K562 (cell line): ENCODE data around the gene GNAI3. TPM values are rescaled to one million over a fixed set of nuclear protein-coding genes. Genes with fewer than 3 reads are reported as not detected.
A peak's percentile ranks its signal among the peaks of the same experiment; 100 is the strongest.

ENCODE experiments used
- ATAC-seq: fragments of 200-7000 bp; cut with Tn5 transposase; 3 replicates; pipeline ENCODE4 v1.9.1; 2020; ENCODE audit warnings: moderate library complexity
- BruUV-seq: library from RNA; stranded (reverse); fragments of 400-500 nt; replicated peaks from 2 replicates; lab custom pipeline; 2021; lab: Mats Ljungman, UMichigan
- CTCF ChIA-PET: fragments of 300-600 bp; formaldehyde crosslinking; extraction: SDS; loops from one replicate; lab custom pipeline; 2021; ENCODE audit warnings: low intra/inter-chr PET ratio; lab: Yijun Ruan, JAX
- POLR2A ChIA-PET: fragments of 300-600, 350-650 bp; sonication (Branson Sonifier 250); formaldehyde crosslinking; extraction: SDS; loops from one replicate; lab custom pipeline; 2021; ENCODE audit warnings: antibody characterized with exemption, inconsistent platforms; lab: Yijun Ruan, JAX
- DNase-seq, 4 experiments: peaks; one replicate each; pipeline versions ENCODE4 v3.0.0 to v3.0.0-alpha.2; 2011 to 2018; ENCODE audit warnings: low spot score in 3 of 4, mixed read lengths in 3 of 4; ENCODE audit errors: extremely low read depth in 1 of 4
- FAIRE-seq: peaks from 2 replicates; lab custom pipeline; 2011; peaks lifted over from hg19 to GRCh38; lab: Jason Lieb, UNC
- H2AFZ ChIP-seq: 2 replicates; pipeline ENCODE4 v1.6.0; 2011; ENCODE audit warnings: low read depth, low read length, control low read depth, inconsistent platforms
- H3K27ac ChIP-seq: fragments of 200-600 bp; 3 replicates; pipeline ENCODE4 v1.8.0; 2011; ENCODE audit warnings: low read depth, mild to moderate bottlenecking, control low read depth, inconsistent platforms, low read length, moderate library complexity, mixed read lengths; ENCODE audit errors: extremely low read depth
- H3K27me3 ChIP-seq, 2 experiments: fragments of 300-600 bp in 1 of 2; 2 replicates in 1 of 2; 3 replicates in 1 of 2; pipeline versions ENCODE4 v1.6.0 to v1.8.0; 2011; ENCODE audit warnings: inconsistent platforms in 2 of 2, low read length in 2 of 2, mild to moderate bottlenecking in 1 of 2, mixed read lengths in 1 of 2, moderate library complexity in 1 of 2; ENCODE audit not compliant: control insufficient read depth in 2 of 2, insufficient read depth in 2 of 2
- H3K36me3 ChIP-seq: fragments of 300-600 bp; 3 replicates; pipeline ENCODE4 v1.8.0; 2011; ENCODE audit warnings: mild to moderate bottlenecking, low read length, inconsistent platforms; ENCODE audit not compliant: control insufficient read depth, insufficient read depth
- H3K4me1 ChIP-seq, 2 experiments: fragments of 200-600 bp in 1 of 2; replicated peaks in 1 of 2; 2 replicates in 1 of 2; 3 replicates in 1 of 2; pipeline versions ENCODE4 v1.5.1 to v1.8.0; 2011; ENCODE audit warnings: inconsistent platforms in 2 of 2, low read length in 2 of 2, mild to moderate bottlenecking in 1 of 2, mixed read lengths in 1 of 2, moderate library complexity in 1 of 2; ENCODE audit not compliant: control insufficient read depth in 2 of 2, insufficient read depth in 2 of 2
- H3K4me2 ChIP-seq: 2 replicates; pipeline ENCODE4 v1.6.1; 2011; ENCODE audit warnings: low read length, control low read depth, inconsistent platforms, mixed read lengths; ENCODE audit not compliant: insufficient read depth
- H3K4me3 ChIP-seq: fragments of 200-600 bp; sonication (generic), shearing (Covaris generic); 2 replicates; pipeline ENCODE4 v1.5.1; 2016; ENCODE audit warnings: control low read depth, inconsistent platforms
- H3K79me2 ChIP-seq: fragments of 200-600 bp; 3 replicates; pipeline ENCODE4 v1.8.0; 2011; ENCODE audit warnings: low read length, inconsistent platforms; ENCODE audit not compliant: control insufficient read depth, insufficient read depth
- H3K9ac ChIP-seq, 2 experiments: 2 replicates each; pipeline versions ENCODE4 v1.6.0 to v1.6.1; 2011; ENCODE audit warnings: low read depth in 2 of 2, low read length in 2 of 2, control low read depth in 1 of 2, inconsistent platforms in 1 of 2, mild to moderate bottlenecking in 1 of 2, mixed read lengths in 1 of 2; ENCODE audit not compliant: insufficient read depth in 1 of 2
- H3K9me1 ChIP-seq: one replicate; pipeline ENCODE4 v1.6.0; 2011; ENCODE audit warnings: inconsistent platforms, mild to moderate bottlenecking, low read length, moderate library complexity; ENCODE audit not compliant: control insufficient read depth, insufficient read depth
- H3K9me3 ChIP-seq: replicated peaks from 2 replicates; pipeline ENCODE4 v1.5.1; 2011; ENCODE audit warnings: low read depth, low read length, inconsistent platforms; ENCODE audit not compliant: control insufficient read depth, insufficient read depth
- H4K20me1 ChIP-seq: replicated peaks from 2 replicates; pipeline ENCODE4 v1.6.1; 2011; ENCODE audit warnings: low read length, inconsistent platforms, mixed read lengths; ENCODE audit not compliant: control insufficient read depth, insufficient read depth
- CEBPB ChIP-seq: fragments of 450-650 bp; IDR thresholded peaks from 2 replicates; pipeline ENCODE4 v1.6.1; 2016; ENCODE audit warnings: missing genetic modification characterization, missing compliant biosample characterization
- FOXJ2 ChIP-seq: fragments of 200-800 bp; sonication (Bioruptor generic); IDR thresholded peaks from 2 replicates; pipeline ENCODE4 v1.6.1; 2016; ENCODE audit warnings: missing genetic modification characterization, missing compliant biosample characterization
- ZNF24 ChIP-seq: fragments of 450-650 bp; IDR thresholded peaks from 2 replicates; pipeline ENCODE4 v1.6.1; 2016
- WGBS: fragments of 100-300 bp; shearing (Covaris generic); methylation state at CpG from one replicate; pipeline ENCODE4 v1.1.6; 2016; ENCODE audit warnings: low coverage, mixed read lengths; ENCODE audit not compliant: insufficient coverage; ENCODE audit errors: missing lambda C conversion rate; 5-methylcytosine and 5-hydroxymethylcytosine counted together
- in situ Hi-C: fragments of 300-500 bp; cut with MboI; formaldehyde crosslinking; loops from 4 replicates; pipeline ENCODE4 v1.15.0; 2018; ENCODE audit warnings: inconsistent platforms, mixed read lengths
- intact Hi-C: fragments of 100-400 bp; cut with micrococcal nuclease; formaldehyde crosslinking; loops from 2 replicates; pipeline ENCODE4 v1.14.2; 2022
- polyA plus RNA-seq, 8 experiments: library from polyadenylated mRNA; depleted of rRNA in 4 of 8; stranded (reverse) in 5 of 8; unstranded in 3 of 8; fragments of >200 nt; fragmentation: Nextera tagmentation in 2 of 8; fragmentation: Illumina TruSeq in 1 of 8; extraction: Ambion mirVana in 2 of 8; extraction: Trizol in 1 of 8; gene quantifications; 2 replicates each; pipeline versions ENCODE4 v1.2.1 to v1.2.3, GENCODE V29; 2011 to 2014; ENCODE audit warnings: inconsistent platforms in 1 of 8, missing spikeins in 1 of 8
- total RNA-seq, 7 experiments: library from RNA; depleted of rRNA in 6 of 7; stranded (reverse); fragments of >200 nt in 6 of 7; fragmentation: Illumina TruSeq in 2 of 7; extraction: Trizol in 2 of 7; gene quantifications; 2 replicates each; pipeline versions ENCODE4 v1.2.1 to v1.2.3, GENCODE V29; 2011 to 2021; ENCODE audit warnings: low replicate concordance in 1 of 7
- TF ChIP-seq, protein P1 (sequence below): fragments of 250-450 bp; sonication (Bioruptor Pico); IDR thresholded peaks from 2 replicates; pipeline ENCODE4 v1.4.0; 2020

The GNAI3 gene
- total and polyA plus RNA-seq, 9 of the 15 experiments (the other 6 are each of a cell fraction or from before 2014, with no cell fraction given) = 6.3 to 13.2 (median 8.9) TPM

DNA sequence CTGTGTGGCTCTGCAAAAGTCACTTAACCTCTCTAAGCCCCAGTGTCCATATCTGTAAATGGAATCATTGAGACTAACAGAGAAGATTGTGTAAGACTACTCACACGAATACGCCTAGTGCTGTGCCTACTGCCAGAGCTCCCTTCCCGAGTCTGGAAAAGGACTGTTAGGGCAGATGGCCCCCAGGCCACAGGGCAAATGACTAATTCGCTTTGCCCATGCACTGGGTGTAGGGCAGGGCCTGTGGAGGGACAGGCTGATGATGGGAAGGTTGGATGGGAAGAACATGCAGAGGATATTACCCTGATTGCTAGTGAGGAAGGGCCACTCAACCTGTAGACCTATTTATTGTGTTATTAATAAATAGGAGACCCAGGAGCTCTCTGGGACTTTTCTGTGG is 12.9 kb upstream of the GNAI3 start:
- CTCF ChIA-PET = no interaction called here
- FAIRE-seq = no peak
- H3K4me3 ChIP-seq = no peak overlapping the region
- H3K36me3 ChIP-seq = no peaks in the 10 kb centered on the region
- no peak for ATAC-seq
- peaks cover 0 to 9% of the 10 kb centered on the region in 2 experiments; a peak in 2 of 5 replicates for H3K27me3 ChIP-seq
- WGBS = 13% methylated on average over 4 of the region's 4 CpGs
- in situ Hi-C loops (no loop called here), intact Hi-C loops (loop anchor here (10.0 kb wide), 1 partner anchor 421 kb away; the partner anchor contains the start of gene ELAPOR1)
- no peak overlapping the region for H3K4me2 ChIP-seq
- H3K9me3 ChIP-seq = no peaks in the 10 kb centered on the region
- no TSS peak for BruUV-seq
- TF ChIP-seq FOXJ2 (tag) (0 out of 2 replicates have a peak, but pooled peaks have one; percentile 8), CEBPB (tag) (peak; percentile 82), ZNF24 (no peak)
- TF ChIP-seq, protein P1, sequence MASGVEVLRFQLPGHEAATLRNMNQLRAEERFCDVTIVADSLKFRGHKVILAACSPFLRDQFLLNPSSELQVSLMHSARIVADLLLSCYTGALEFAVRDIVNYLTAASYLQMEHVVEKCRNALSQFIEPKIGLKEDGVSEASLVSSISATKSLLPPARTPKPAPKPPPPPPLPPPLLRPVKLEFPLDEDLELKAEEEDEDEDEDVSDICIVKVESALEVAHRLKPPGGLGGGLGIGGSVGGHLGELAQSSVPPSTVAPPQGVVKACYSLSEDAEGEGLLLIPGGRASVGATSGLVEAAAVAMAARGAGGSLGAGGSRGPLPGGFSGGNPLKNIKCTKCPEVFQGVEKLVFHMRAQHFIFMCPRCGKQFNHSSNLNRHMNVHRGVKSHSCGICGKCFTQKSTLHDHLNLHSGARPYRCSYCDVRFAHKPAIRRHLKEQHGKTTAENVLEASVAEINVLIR = no peak
- peaks cover 9 to 14% of the 10 kb centered on the region in 2 experiments; a peak in 4 of 5 replicates for H3K4me1 ChIP-seq
- no peak overlapping the region for H3K27ac ChIP-seq
- no peak for DNase-seq
- H2AFZ ChIP-seq = no peak overlapping the region
- H4K20me1 ChIP-seq = no peaks in the 10 kb centered on the region
- H3K9me1 ChIP-seq = no peaks in the 10 kb centered on the region
- no peak overlapping the region; a peak in 1 of 4 replicates for H3K9ac ChIP-seq
- no peaks in the 10 kb centered on the region for H3K79me2 ChIP-seq
- POLR2A ChIA-PET = interaction anchor here (0.6 to 1.4 kb wide), 3 partner anchors 12 to 321 kb away, joined by 3 to 4 read pairs (median 4); partner anchors contain the start of gene GNAI3
